ENCODE results near the gene ADGRA3. TPM values are rescaled to one million over a fixed set of nuclear protein-coding genes. Genes with fewer than 3 reads are reported as not detected.

The ADGRA3 gene
- polyA plus RNA-seq, 1 experiment, result 36.0 TPM

DNA sequence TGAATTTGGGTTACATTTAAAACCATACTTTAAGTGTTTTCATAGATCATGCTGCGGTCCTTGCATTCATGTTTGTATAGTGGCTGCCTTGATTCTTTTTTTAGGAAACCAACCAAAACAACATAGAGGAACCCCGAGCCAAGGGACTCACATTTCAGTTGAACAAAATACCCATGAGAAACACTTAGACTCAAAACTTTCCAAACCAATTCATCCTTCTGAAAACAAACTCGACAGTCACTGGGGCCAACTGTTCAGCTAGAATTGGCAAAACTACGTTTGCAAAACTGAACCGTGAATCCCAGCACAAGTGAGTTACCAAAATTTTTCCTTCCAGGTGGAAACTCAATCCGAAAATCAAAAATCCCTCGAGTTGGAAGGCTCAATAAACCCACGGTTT, 1.4 kb downstream of the ADGRA3 start:
- Histone ChIP-seq H3K27me3 (ENCODE audit: control insufficient read depth, insufficient read depth, low read length) (no peaks in the 10 kb centered on the region), H3K4me3 (ENCODE audit: low read depth, low read length) (peak overlapping the region; percentile 80), H3K27ac (ENCODE audit: low read depth, low read length) (peak overlapping the region; percentile 65), H3K9me3 (ENCODE audit: control insufficient read depth, insufficient read depth, low read length) (no peaks in the 10 kb centered on the region; the same call in 1 of the 2 replicates)
- TF ChIP-seq, protein P1, sequence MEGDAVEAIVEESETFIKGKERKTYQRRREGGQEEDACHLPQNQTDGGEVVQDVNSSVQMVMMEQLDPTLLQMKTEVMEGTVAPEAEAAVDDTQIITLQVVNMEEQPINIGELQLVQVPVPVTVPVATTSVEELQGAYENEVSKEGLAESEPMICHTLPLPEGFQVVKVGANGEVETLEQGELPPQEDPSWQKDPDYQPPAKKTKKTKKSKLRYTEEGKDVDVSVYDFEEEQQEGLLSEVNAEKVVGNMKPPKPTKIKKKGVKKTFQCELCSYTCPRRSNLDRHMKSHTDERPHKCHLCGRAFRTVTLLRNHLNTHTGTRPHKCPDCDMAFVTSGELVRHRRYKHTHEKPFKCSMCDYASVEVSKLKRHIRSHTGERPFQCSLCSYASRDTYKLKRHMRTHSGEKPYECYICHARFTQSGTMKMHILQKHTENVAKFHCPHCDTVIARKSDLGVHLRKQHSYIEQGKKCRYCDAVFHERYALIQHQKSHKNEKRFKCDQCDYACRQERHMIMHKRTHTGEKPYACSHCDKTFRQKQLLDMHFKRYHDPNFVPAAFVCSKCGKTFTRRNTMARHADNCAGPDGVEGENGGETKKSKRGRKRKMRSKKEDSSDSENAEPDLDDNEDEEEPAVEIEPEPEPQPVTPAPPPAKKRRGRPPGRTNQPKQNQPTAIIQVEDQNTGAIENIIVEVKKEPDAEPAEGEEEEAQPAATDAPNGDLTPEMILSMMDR (IDR thresholded peaks at IDR 0.05; ENCODE audit: low read depth, low read length), result no peak
- ChIA-PET CTCF (interaction anchor here (0.8 to 1.2 kb wide), 2 partner anchors 8 to 104 kb away, joined by 3 to 5 read pairs; no protein-coding TSS in a partner anchor), POLR2A (interaction anchor here (0.9 to 1.1 kb wide), 2 partner anchors 17 to 31 kb away, joined by 3 to 8 read pairs; no protein-coding TSS in a partner anchor)
- DNase-seq (ENCODE audit: low read depth, low spot score), result no peak

DNA sequence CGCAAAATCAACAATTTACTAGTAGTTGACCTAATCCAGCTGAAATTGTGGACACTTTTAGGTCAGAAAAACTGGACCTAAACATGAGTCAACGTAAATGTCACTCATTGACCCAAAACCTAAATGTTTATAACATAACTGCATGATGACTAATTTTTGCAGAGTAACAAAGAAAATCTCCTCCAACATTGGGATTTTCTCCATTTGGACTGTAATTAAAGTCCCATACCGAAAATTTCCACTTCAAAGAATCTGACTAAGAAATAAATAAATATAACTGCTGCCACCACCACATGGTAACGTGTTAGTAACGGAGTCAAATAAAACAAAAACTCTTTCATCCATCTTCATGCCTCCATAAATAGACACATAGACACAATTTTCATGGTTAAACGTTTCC, 1.9 kb downstream of the ADGRA3 start:
- POLR2A ChIA-PET, result no interaction called here
- no peak overlapping the region for H3K27ac ChIP-seq (ENCODE audit: low read depth, low read length)
- CTCF ChIA-PET, result no interaction called here
- peak; percentile 55 for DNase-seq (ENCODE audit: low read depth, low spot score)
- H3K27me3 ChIP-seq (ENCODE audit: control insufficient read depth, insufficient read depth, low read length), result no peaks in the 10 kb centered on the region
- TF ChIP-seq, protein P1 (IDR thresholded peaks at IDR 0.05; ENCODE audit: low read depth, low read length), result no peak
- H3K9me3 ChIP-seq (ENCODE audit: control insufficient read depth, insufficient read depth, low read length), result no peaks in the 10 kb centered on the region; the same call in 1 of the 2 replicates
- peak overlapping the region; percentile 80 for H3K4me3 ChIP-seq (ENCODE audit: low read depth, low read length)

DNA sequence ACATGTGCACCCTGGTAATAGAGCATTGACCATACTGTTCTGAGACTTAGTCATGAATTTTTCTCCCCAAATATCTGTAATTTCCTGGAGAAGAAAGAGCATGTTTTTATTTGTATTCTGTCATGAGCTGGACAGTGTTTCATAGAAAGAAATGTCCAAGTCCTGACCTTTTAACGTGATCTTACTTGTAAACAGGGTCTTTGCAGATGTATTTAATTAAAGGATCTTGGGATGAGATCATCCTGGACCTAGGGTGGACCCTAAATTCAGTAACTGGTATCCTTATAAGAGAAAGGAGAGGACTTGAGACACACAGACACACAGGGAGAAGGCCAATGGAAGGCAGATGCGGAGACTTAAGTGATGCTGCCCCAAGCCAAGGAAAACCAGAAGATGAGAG, 3.6 kb downstream of the ADGRA3 start:
- TF ChIP-seq, protein P1 (IDR thresholded peaks at IDR 0.05; ENCODE audit: low read depth, low read length), result no peak
- no peak overlapping the region for H3K4me3 ChIP-seq (ENCODE audit: low read depth, low read length)
- DNase-seq (ENCODE audit: low read depth, low spot score), result no peak
- H3K27ac ChIP-seq (ENCODE audit: low read depth, low read length), result no peak overlapping the region
- CTCF ChIA-PET, result no interaction called here
- POLR2A ChIA-PET, result no interaction called here
- H3K9me3 ChIP-seq (ENCODE audit: control insufficient read depth, insufficient read depth, low read length), result no peaks in the 10 kb centered on the region; the same call in 1 of the 2 replicates
- no peaks in the 10 kb centered on the region for H3K27me3 ChIP-seq (ENCODE audit: control insufficient read depth, insufficient read depth, low read length)

DNA sequence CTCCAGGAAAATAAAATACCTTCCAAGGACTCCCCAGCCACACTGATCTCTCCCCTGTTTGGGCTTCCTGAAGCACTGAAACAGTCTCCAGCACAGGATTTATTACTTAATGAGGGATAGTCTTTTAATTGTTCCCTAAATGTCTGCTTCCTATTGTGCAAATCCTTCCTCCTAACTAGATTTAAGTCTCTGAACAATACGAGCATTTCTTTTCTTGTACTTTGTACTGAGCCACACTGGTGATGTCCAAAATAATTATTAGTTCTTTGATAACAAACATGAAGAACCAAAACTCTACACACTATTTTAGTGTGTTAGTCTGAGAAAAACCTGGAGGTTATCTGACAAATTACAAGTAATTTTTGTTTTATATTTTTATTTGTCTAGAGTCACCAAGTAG, 5.1 kb downstream of the ADGRA3 start:
- DNase-seq (ENCODE audit: low read depth, low spot score), result no peak
- Histone ChIP-seq H3K27ac (ENCODE audit: low read depth, low read length) (no peak overlapping the region), H3K9me3 (ENCODE audit: control insufficient read depth, insufficient read depth, low read length) (no peaks in the 10 kb centered on the region; the same call in 1 of the 2 replicates), H3K27me3 (ENCODE audit: control insufficient read depth, insufficient read depth, low read length) (no peaks in the 10 kb centered on the region), H3K4me3 (ENCODE audit: low read depth, low read length) (no peak overlapping the region)
- CTCF ChIA-PET, result no interaction called here
- POLR2A ChIA-PET, result no interaction called here
- TF ChIP-seq, protein P1 (IDR thresholded peaks at IDR 0.05; ENCODE audit: low read depth, low read length), result no peak

DNA sequence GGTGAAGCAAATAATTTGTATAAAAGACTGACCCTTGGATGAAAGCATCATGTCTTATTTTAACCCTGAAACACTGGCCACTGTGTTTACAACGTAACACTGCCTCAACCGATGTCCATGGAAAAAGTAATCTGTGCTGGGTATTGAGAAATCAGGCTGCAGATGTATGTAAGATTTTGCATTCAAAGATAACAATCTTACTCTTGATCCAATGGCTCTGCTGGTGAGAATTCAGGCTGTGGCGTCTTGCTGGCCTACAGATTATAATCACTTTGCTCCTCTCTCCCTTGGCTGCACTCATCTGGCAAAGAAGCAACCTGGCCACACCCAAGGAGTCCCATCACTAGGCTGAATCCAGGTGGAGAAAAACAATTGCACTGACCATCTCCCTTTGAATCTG, 7.5 kb downstream of the ADGRA3 start:
- POLR2A ChIA-PET, result no interaction called here
- CTCF ChIA-PET, result no interaction called here
- no peak overlapping the region for H3K27ac ChIP-seq (ENCODE audit: low read depth, low read length)
- H3K27me3 ChIP-seq (ENCODE audit: control insufficient read depth, insufficient read depth, low read length), result no peaks in the 10 kb centered on the region
- H3K9me3 ChIP-seq (ENCODE audit: control insufficient read depth, insufficient read depth, low read length), result no peaks in the 10 kb centered on the region; the same call in 1 of the 2 replicates
- no peak overlapping the region for H3K4me3 ChIP-seq (ENCODE audit: low read depth, low read length)
- TF ChIP-seq, protein P1 (IDR thresholded peaks at IDR 0.05; ENCODE audit: low read depth, low read length), result no peak
- DNase-seq (ENCODE audit: low read depth, low spot score), result no peak

All from AG04450 (cell line).